ENCODE results near the gene DLL1. TPM values are rescaled to one million over a fixed set of nuclear protein-coding genes. Genes with fewer than 3 reads are reported as not detected.

The DLL1 gene
- total RNA-seq, 1 donor from 2014 or later: 16.5 TPM

- peaks cover 36% of the 10 kb centered on the region for H3K27me3 ChIP-seq
- intact Hi-C loops (cut with DNase I): loop anchor here (5.0 kb wide), 1 partner anchor 127 kb away; no protein-coding TSS in a partner anchor
- no peaks in the 10 kb centered on the region for H3K36me3 ChIP-seq
- DNase-seq (ENCODE audit: low spot score in 2 of 2): peak in 1 of 2 donors; percentile 38
- no peak for TF ChIP-seq CTCF (IDR thresholded peaks at IDR 0.05)
- H3K4me3 ChIP-seq: no peak overlapping the region
- H3K27ac ChIP-seq: no peak overlapping the region
- no peaks in the 10 kb centered on the region for H3K9me3 ChIP-seq
- H3K4me1 ChIP-seq: peaks cover 16 to 49% of the 10 kb centered on the region in 2 donors
Measured at GRCh38 chr6:170294298-170294730, 3.4 kb upstream of the DLL1 start.

- Histone ChIP-seq H3K4me3 (peak overlapping the region; percentile 27 to 85), H3K4me1 (peaks cover 18 to 51% of the 10 kb centered on the region in 2 donors), H3K9me3 (no peaks in the 10 kb centered on the region), H3K27me3 (peaks cover 41% of the 10 kb centered on the region), H3K27ac (no peak overlapping the region), H3K36me3 (no peaks in the 10 kb centered on the region)
- TF ChIP-seq CTCF (IDR thresholded peaks at IDR 0.05): no peak
- peak in 1 of 2 donors; percentile 42 for DNase-seq (ENCODE audit: low spot score in 2 of 2)
- intact Hi-C loops (cut with DNase I): loop anchor here (5.0 kb wide), 1 partner anchor 126 kb away; no protein-coding TSS in a partner anchor
Measured at GRCh38 chr6:170293341-170294231, 2.7 kb upstream of the DLL1 start.

- TF ChIP-seq CTCF (IDR thresholded peaks at IDR 0.05): no peak
- Histone ChIP-seq H3K27ac (no peak overlapping the region), H3K4me1 (peaks cover 18 to 51% of the 10 kb centered on the region in 2 donors), H3K4me3 (peak overlapping the region; percentile 85 to 87), H3K27me3 (peaks cover 46% of the 10 kb centered on the region), H3K9me3 (no peaks in the 10 kb centered on the region), H3K36me3 (no peaks in the 10 kb centered on the region)
- intact Hi-C loops (cut with DNase I): loop anchor here (5.0 kb wide), 1 partner anchor 125 kb away; no protein-coding TSS in a partner anchor
- peak in 1 of 2 donors; percentile 61 for DNase-seq (ENCODE audit: low spot score in 2 of 2)
Measured at GRCh38 chr6:170292407-170293158, 1.7 kb upstream of the DLL1 start.

GRCh38 chr6:170292111-170292406 is 1.2 kb upstream of the DLL1 start:
- Histone ChIP-seq H3K27me3 (peaks cover 43% of the 10 kb centered on the region), H3K4me3 (peak overlapping the region; percentile 85 to 87), H3K27ac (no peak overlapping the region), H3K36me3 (no peaks in the 10 kb centered on the region), H3K9me3 (no peaks in the 10 kb centered on the region), H3K4me1 (peaks cover 18 to 51% of the 10 kb centered on the region in 2 donors)
- intact Hi-C loops (cut with DNase I): loop anchor here (5.0 kb wide), 1 partner anchor 125 kb away; no protein-coding TSS in a partner anchor
- no peak for DNase-seq (ENCODE audit: low spot score in 2 of 2)
- peak in 1 of 3 experiments; percentile 4 for TF ChIP-seq CTCF (IDR thresholded peaks at IDR 0.05)

- Histone ChIP-seq H3K27ac (no peak overlapping the region), H3K36me3 (no peaks in the 10 kb centered on the region), H3K9me3 (no peaks in the 10 kb centered on the region), H3K4me1 (peaks cover 15 to 49% of the 10 kb centered on the region in 2 donors), H3K4me3 (peak overlapping the region; percentile 85 to 87), H3K27me3 (peaks cover 37% of the 10 kb centered on the region)
- intact Hi-C loops (cut with DNase I): loop anchor here (5.0 kb wide), 1 partner anchor 124 kb away; no protein-coding TSS in a partner anchor
- no peak for TF ChIP-seq CTCF (IDR thresholded peaks at IDR 0.05)
- peak in 1 of 2 donors; percentile 74 for DNase-seq (ENCODE audit: low spot score in 2 of 2)
Measured at GRCh38 chr6:170291271-170292110, 613 bp upstream of the DLL1 start.

Measured in ascending aorta (tissue), 2 donors.